HG02678 (cell line): ENCODE results near the gene IFNB1.

Source experiments
- ATAC-seq: cut with Tn5 transposase; IDR thresholded peaks from one replicate; pipeline ENCODE4 v1.9.1; 2021; ENCODE audit warnings: mild to moderate bottlenecking, moderate library complexity; ENCODE audit not compliant: unreplicated experiment

Gene IFNB1

GRCh38 chr9:21077781-21078180 is at the start of gene IFNB1:
IFNB1 (minus strand) TSS chr9:21077942; CDS start chr9:21077869, 73 bp downstream.
- ATAC-seq: no peak

GRCh38 chr9:21121595-21122251 is 44.0 kb upstream of the IFNB1 start:
- ATAC-seq: peak; percentile 89

- peak; percentile 63 for ATAC-seq
These were observed 43.3 kb upstream of the IFNB1 start for GRCh38 chr9:21121079-21121478.

- peak; percentile 28 for ATAC-seq
These were observed 41.5 kb upstream of the IFNB1 start for GRCh38 chr9:21119093-21119770.

- ATAC-seq: no peak
These were observed 36.6 kb upstream of the IFNB1 start for GRCh38 chr9:21114311-21114710.

- peak; percentile 89 for ATAC-seq
These were observed 33.2 kb upstream of the IFNB1 start for GRCh38 chr9:21110708-21111576.

- no peak for ATAC-seq
These were observed 27.0 kb upstream of the IFNB1 start for GRCh38 chr9:21104787-21105186.

GRCh38 chr9:21102305-21102704 is 24.6 kb upstream of the IFNB1 start:
- no peak for ATAC-seq

GRCh38 chr9:21097817-21098216 is 20.1 kb upstream of the IFNB1 start:
- ATAC-seq: no peak

- peak; percentile 1 for ATAC-seq
These were observed 19.1 kb upstream of the IFNB1 start for GRCh38 chr9:21096901-21097255.

GRCh38 chr9:21096172-21096900 is 18.6 kb upstream of the IFNB1 start:
- peak; percentile 87 for ATAC-seq

- no peak for ATAC-seq
These were observed 17.8 kb upstream of the IFNB1 start for GRCh38 chr9:21095561-21095960.

- ATAC-seq: no peak
These were observed 8.8 kb upstream of the IFNB1 start for GRCh38 chr9:21086538-21086937.

GRCh38 chr9:21085005-21085404 is 7.3 kb upstream of the IFNB1 start:
- no peak for ATAC-seq

GRCh38 chr9:21084242-21084850 is 6.6 kb upstream of the IFNB1 start:
- ATAC-seq: no peak

- no peak for ATAC-seq
These were observed 4.9 kb upstream of the IFNB1 start for GRCh38 chr9:21082671-21083070.

- no peak for ATAC-seq
These were observed 4.3 kb upstream of the IFNB1 start for GRCh38 chr9:21081999-21082398.

- no peak for ATAC-seq
These were observed 3.7 kb upstream of the IFNB1 start for GRCh38 chr9:21081451-21081850.

GRCh38 chr9:21080793-21081192 is 3.1 kb upstream of the IFNB1 start:
- ATAC-seq: no peak

- ATAC-seq: no peak
These were observed 960 bp upstream of the IFNB1 start for GRCh38 chr9:21078702-21079101.

GRCh38 chr9:21075484-21075883 is 2.3 kb downstream of the IFNB1 start:
- no peak for ATAC-seq
